Ascending aorta (tissue), 2 donors: ENCODE data around the gene CACNA1H. TPM values are rescaled to one million over a fixed set of nuclear protein-coding genes. Genes with fewer than 3 reads are reported as not detected.

Source experiments
- DNase-seq, 2 donors: peaks; one replicate each; pipeline ENCODE4 v3.0.0-alpha.2; 2019; ENCODE audit warnings: low spot score in 2 of 2
- H3K27ac ChIP-seq, 2 donors: fragments of 200-600 bp; sonication (generic); one replicate each; pipeline ENCODE4 v1.5.1; 2016 to 2017; ENCODE audit warnings: mild to moderate bottlenecking in 1 of 2
- H3K27me3 ChIP-seq: fragments of 200-600 bp; sonication (generic); one replicate; pipeline ENCODE4 v1.5.1; 2017
- H3K36me3 ChIP-seq, 2 donors: fragments of 200-600 bp; sonication (generic); one replicate each; pipeline ENCODE4 v1.5.1; 2016
- H3K4me1 ChIP-seq, 2 donors: fragments of 200-600 bp; sonication (generic); one replicate each; pipeline ENCODE4 v1.5.1; 2016 to 2017; ENCODE audit warnings: mild to moderate bottlenecking in 1 of 2
- H3K4me3 ChIP-seq, 2 donors: fragments of 200-600 bp; sonication (generic); one replicate each; pipeline ENCODE4 v1.5.1; 2016 to 2017; ENCODE audit warnings: mild to moderate bottlenecking in 1 of 2
- H3K9me3 ChIP-seq, 2 donors: fragments of 200-600 bp; sonication (generic); one replicate each; pipeline ENCODE4 v1.5.1; 2016
- CTCF ChIP-seq, 3 experiments: fragments of 200-600 bp in 2 of 3; fragments of 450-650 bp in 1 of 3; sonication (generic) in 2 of 3; IDR thresholded peaks; one replicate each; pipeline ENCODE4 v1.5.1; 2016 to 2019; ENCODE audit warnings: antibody characterized with exemption in 3 of 3, mild to moderate bottlenecking in 1 of 3, moderate library complexity in 1 of 3
- intact Hi-C: fragments of 100-400 bp; cut with DNase I; formaldehyde crosslinking; loops from one replicate; pipeline ENCODE4 v1.15.1; 2023
- total RNA-seq: library from RNA; depleted of rRNA; stranded (reverse); fragments of >200 nt; gene quantifications from one replicate; pipeline ENCODE4 v1.1.0, GENCODE V29; 2016

Gene CACNA1H
- 57.5 TPM for total RNA-seq

GRCh38 chr16:1152651-1153259 is at the start of gene CACNA1H:
Gene CACNA1H, plus strand, starts transcription at chr16:1153106. Its CDS starts 632 bp downstream, at chr16:1153738.
- intact Hi-C loops, result no loop called here
- H3K9me3 ChIP-seq, result no peaks in the 10 kb centered on the region
- no peak for DNase-seq
- no peaks in the 10 kb centered on the region for H3K36me3 ChIP-seq
- peak in 1 of 3 experiments; percentile 16 for TF ChIP-seq CTCF (IDR thresholded peaks at IDR 0.05)
- H3K4me1 ChIP-seq, result peaks cover 0 to 6% of the 10 kb centered on the region in 2 donors
- H3K27ac ChIP-seq, result peak within 1 kb of the TSS in 1 of 2 donors; percentile 29
- H3K4me3 ChIP-seq, result peak within 1 kb of the TSS; percentile 57 to 66
- H3K27me3 ChIP-seq, result peaks cover 13% of the 10 kb centered on the region

- H3K27ac ChIP-seq, result no peak overlapping the region
- no peaks in the 10 kb centered on the region for H3K9me3 ChIP-seq
- no peaks in the 10 kb centered on the region for H3K36me3 ChIP-seq
- H3K4me3 ChIP-seq, result no peak overlapping the region
- H3K27me3 ChIP-seq, result peaks cover 14% of the 10 kb centered on the region
- peaks cover 4 to 11% of the 10 kb centered on the region in 2 donors for H3K4me1 ChIP-seq
- intact Hi-C loops, result loop anchor here (1.0 kb wide), 1 partner anchor 46 kb away; no protein-coding TSS in a partner anchor
- no peak for DNase-seq
- no peak for TF ChIP-seq CTCF (IDR thresholded peaks at IDR 0.05)
Measured at GRCh38 chr16:1103636-1103980, 49.3 kb upstream of the CACNA1H start.

- no peak overlapping the region for H3K4me3 ChIP-seq
- H3K27me3 ChIP-seq, result peaks cover 14% of the 10 kb centered on the region
- peaks cover 0 to 7% of the 10 kb centered on the region in 2 donors for H3K4me1 ChIP-seq
- no peaks in the 10 kb centered on the region for H3K9me3 ChIP-seq
- TF ChIP-seq CTCF (IDR thresholded peaks at IDR 0.05), result peak; percentile 87 to 93 (median 90)
- no peak overlapping the region for H3K27ac ChIP-seq
- H3K36me3 ChIP-seq, result no peaks in the 10 kb centered on the region
- intact Hi-C loops, result loop anchor here (1.0 kb wide), 1 partner anchor 88 kb away; no protein-coding TSS in a partner anchor
- peak in 1 of 2 donors; percentile 78 for DNase-seq
Measured at GRCh38 chr16:1105888-1106620, 46.9 kb upstream of the CACNA1H start.

- Histone ChIP-seq H3K36me3 (no peaks in the 10 kb centered on the region), H3K27me3 (peaks cover 14% of the 10 kb centered on the region), H3K4me1 (peaks cover 0 to 7% of the 10 kb centered on the region in 2 donors), H3K27ac (no peak overlapping the region), H3K4me3 (no peak overlapping the region), H3K9me3 (no peaks in the 10 kb centered on the region)
- DNase-seq, result no peak
- no peak for TF ChIP-seq CTCF (IDR thresholded peaks at IDR 0.05)
- intact Hi-C loops, result loop anchor here (1.0 kb wide), 1 partner anchor 88 kb away; no protein-coding TSS in a partner anchor
Measured at GRCh38 chr16:1106659-1107058, 46.2 kb upstream of the CACNA1H start.

GRCh38 chr16:1107141-1107540 is 45.8 kb upstream of the CACNA1H start:
- Histone ChIP-seq H3K9me3 (no peaks in the 10 kb centered on the region), H3K4me3 (no peak overlapping the region), H3K27ac (no peak overlapping the region), H3K27me3 (peaks cover 14% of the 10 kb centered on the region), H3K4me1 (peaks cover 0 to 7% of the 10 kb centered on the region in 2 donors), H3K36me3 (no peaks in the 10 kb centered on the region)
- intact Hi-C loops, result no loop called here
- no peak for TF ChIP-seq CTCF (IDR thresholded peaks at IDR 0.05)
- DNase-seq, result no peak
